Esophagus muscularis mucosa (tissue), 3 donors: ENCODE data around the gene MAGI2.

ENCODE experiments used
- CTCF ChIP-seq, 3 experiments: fragments of 200-600 bp in 2 of 3; fragments of 450-650 bp in 1 of 3; sonication (generic) in 2 of 3; IDR thresholded peaks; one replicate each; pipeline ENCODE4 v1.5.1; 2017 to 2019; ENCODE audit warnings: antibody characterized with exemption in 3 of 3, mild to moderate bottlenecking in 2 of 3, moderate library complexity in 1 of 3
- POLR2AphosphoS5 ChIP-seq, 2 donors: sonication (generic); formaldehyde crosslinking; IDR thresholded peaks; one replicate each; pipeline ENCODE4 v1.6.1; 2017; ENCODE audit warnings: antibody characterized with exemption in 2 of 2

- no peak for TF ChIP-seq CTCF (IDR thresholded peaks at IDR 0.05)
- no peak for TF ChIP-seq POLR2AphosphoS5 (IDR thresholded peaks at IDR 0.05)
Measured at GRCh38 chr7:78714356-78714755, 739.1 kb downstream of the MAGI2 start.
